IMR-90 (cell line): ENCODE results near the gene FARP1. TPM values are rescaled to one million over a fixed set of nuclear protein-coding genes. Genes with fewer than 3 reads are reported as not detected.

Experiments
- ATAC-seq: fragments of 200-7000 bp; cut with Tn5 transposase; 2 replicates; pipeline ENCODE4 v1.9.1; 2020; ENCODE audit warnings: low read depth, mild to moderate bottlenecking, moderate library complexity
- BruUV-seq: library from RNA; stranded (reverse); fragments of 400-500 nt; replicated peaks from 2 replicates; lab custom pipeline; 2021; lab: Mats Ljungman, UMichigan
- CTCF ChIA-PET: fragments of 300-600 bp; formaldehyde crosslinking; extraction: SDS; loops from one replicate; lab custom pipeline; 2021; ENCODE audit warnings: antibody characterized with exemption; lab: Yijun Ruan, JAX
- POLR2A ChIA-PET: fragments of 300-600 bp; sonication (Branson Sonifier 250); formaldehyde crosslinking; loops from one replicate; lab custom pipeline; 2022; ENCODE audit warnings: antibody characterized with exemption; ENCODE audit not compliant: unreplicated experiment; lab: Charles Lee
- DNase-seq: peaks from one replicate; pipeline ENCODE4 v3.0.0; 2013
- H2AFZ ChIP-seq: replicated peaks from 2 replicates; pipeline ENCODE3; 2013; ENCODE audit warnings: low read length, mild to moderate bottlenecking; ENCODE audit not compliant: poor library complexity
- H2AK5ac ChIP-seq: 2 replicates; pipeline ENCODE4 v1.6.1; 2013; ENCODE audit warnings: low read depth, low read length, inconsistent platforms
- H2AK9ac ChIP-seq: replicated peaks from 2 replicates; pipeline ENCODE3; 2013; ENCODE audit warnings: mild to moderate bottlenecking, low read depth, low read length, moderate library complexity; ENCODE audit not compliant: poor library complexity
- H2BK120ac ChIP-seq: 2 replicates; pipeline ENCODE4 v1.6.1; 2013; ENCODE audit warnings: low read depth, low read length, inconsistent platforms
- H2BK15ac ChIP-seq: 3 replicates; pipeline ENCODE4 v1.6.1; 2013; ENCODE audit warnings: low read depth, low read length, inconsistent platforms
- H2BK20ac ChIP-seq: 2 replicates; pipeline ENCODE4 v1.6.1; 2013; ENCODE audit warnings: low read depth, mild to moderate bottlenecking, inconsistent platforms, low read length, moderate library complexity
- H2BK5ac ChIP-seq: 2 replicates; pipeline ENCODE4 v1.6.1; 2013; ENCODE audit warnings: mild to moderate bottlenecking, low read depth, low read length, inconsistent platforms; ENCODE audit not compliant: poor library complexity, severe bottlenecking
- H3K14ac ChIP-seq: replicated peaks from 2 replicates; pipeline ENCODE4 v1.6.1; 2013; ENCODE audit warnings: low read depth, low read length, inconsistent platforms
- H3K18ac ChIP-seq: 2 replicates; pipeline ENCODE4 v1.6.1; 2013; ENCODE audit warnings: low read depth, low read length, control low read depth
- H3K23ac ChIP-seq: 2 replicates; pipeline ENCODE4 v1.6.1; 2013; ENCODE audit warnings: low read depth, low read length, inconsistent platforms
- H3K27ac ChIP-seq: 2 replicates; pipeline ENCODE4 v1.5.1; 2013; ENCODE audit warnings: mild to moderate bottlenecking, control low read depth, low read length; ENCODE audit not compliant: insufficient read depth
- H3K27me3 ChIP-seq: 2 replicates; pipeline ENCODE4 v1.6.1; 2013; ENCODE audit warnings: low read length; ENCODE audit not compliant: control insufficient read depth, insufficient read depth
- H3K36me3 ChIP-seq: 2 replicates; pipeline ENCODE4 v1.6.1; 2013; ENCODE audit warnings: low read length, mixed read lengths; ENCODE audit not compliant: control insufficient read depth, insufficient read depth
- H3K4ac ChIP-seq: 2 replicates; pipeline ENCODE4 v1.6.1; 2013; ENCODE audit warnings: low read depth, low read length, inconsistent platforms
- H3K4me1 ChIP-seq: 2 replicates; pipeline ENCODE4 v1.6.1; 2013; ENCODE audit warnings: low read length, mixed read lengths; ENCODE audit not compliant: control insufficient read depth, insufficient read depth
- H3K4me2 ChIP-seq: 2 replicates; pipeline ENCODE4 v1.6.1; 2013; ENCODE audit warnings: low read depth, mild to moderate bottlenecking, control low read depth, low read length, moderate library complexity
- H3K4me3 ChIP-seq: 2 replicates; pipeline ENCODE4 v1.5.1; 2013; ENCODE audit warnings: low read depth, mild to moderate bottlenecking, control low read depth, low read length, moderate library complexity; ENCODE audit not compliant: insufficient read depth
- H3K56ac ChIP-seq: 2 replicates; pipeline ENCODE4 v1.6.1; 2013; ENCODE audit warnings: low read length, inconsistent platforms; ENCODE audit not compliant: insufficient read depth; ENCODE audit errors: extremely low read depth
- H3K79me1 ChIP-seq, 2 experiments: 2 replicates each; pipeline ENCODE4 v1.6.1; 2013; ENCODE audit warnings: low read length in 2 of 2, inconsistent platforms in 1 of 2, low read depth in 1 of 2
- H3K9ac ChIP-seq: 2 replicates; pipeline ENCODE4 v1.6.1; 2013; ENCODE audit warnings: low read depth, low read length, control low read depth
- H3K9me1 ChIP-seq: 2 replicates; pipeline ENCODE4 v1.6.1; 2013; ENCODE audit warnings: low read length, inconsistent platforms; ENCODE audit not compliant: insufficient read depth
- H3K9me3 ChIP-seq: 2 replicates; pipeline ENCODE4 v1.6.1; 2013; ENCODE audit warnings: low read length; ENCODE audit not compliant: control insufficient read depth, insufficient read depth
- H4K20me1 ChIP-seq: 2 replicates; pipeline ENCODE4 v1.6.1; 2013; ENCODE audit warnings: low read length, inconsistent platforms; ENCODE audit not compliant: insufficient read depth
- H4K5ac ChIP-seq: 2 replicates; pipeline ENCODE4 v1.6.1; 2013; ENCODE audit warnings: mild to moderate bottlenecking, low read depth, low read length, control low read depth
- H4K8ac ChIP-seq, 2 experiments: 2 replicates each; pipeline ENCODE4 v1.6.1; 2013; ENCODE audit warnings: low read depth in 2 of 2, low read length in 2 of 2, control low read depth in 1 of 2, inconsistent platforms in 1 of 2
- H4K91ac ChIP-seq: 2 replicates; pipeline ENCODE4 v1.6.1; 2013; ENCODE audit warnings: low read depth, low read length, inconsistent platforms; ENCODE audit not compliant: insufficient read depth
- BHLHE40 ChIP-seq: fragments of 150-350 bp; IDR thresholded peaks from 2 replicates; pipeline ENCODE4 v1.6.1; 2016; ENCODE audit warnings: mild to moderate bottlenecking, low read depth, low read length
- CEBPB ChIP-seq: IDR thresholded peaks from 2 replicates; pipeline ENCODE4 v1.6.1; 2012; ENCODE audit warnings: low read depth, low read length, improper control_type of control experiment
- CHD1 ChIP-seq: IDR thresholded peaks from 2 replicates; pipeline ENCODE4 v1.6.1; 2012; ENCODE audit warnings: low read depth, low read length, improper control_type of control experiment
- FOS ChIP-seq: fragments of 150-350 bp; IDR thresholded peaks from 2 replicates; pipeline ENCODE4 v1.6.1; 2016; ENCODE audit warnings: low read depth, low read length
- MAFK ChIP-seq: IDR thresholded peaks from 2 replicates; pipeline ENCODE4 v1.6.1; 2012; ENCODE audit warnings: low read depth, low read length, improper control_type of control experiment
- POLR2A ChIP-seq: IDR thresholded peaks from 2 replicates; pipeline ENCODE4 v1.6.1; 2012; ENCODE audit warnings: mild to moderate bottlenecking, low read depth, low read length
- RAD21 ChIP-seq: IDR thresholded peaks from 2 replicates; pipeline ENCODE4 v1.6.1; 2012; ENCODE audit warnings: low read length, improper control_type of control experiment
- RCOR1 ChIP-seq: IDR thresholded peaks from 2 replicates; pipeline ENCODE4 v1.6.1; 2012; ENCODE audit warnings: mild to moderate bottlenecking, low read length, improper control_type of control experiment; ENCODE audit not compliant: insufficient replicate concordance
- SMC3 ChIP-seq: fragments of 150-350 bp; IDR thresholded peaks from 2 replicates; pipeline ENCODE4 v1.6.1; 2016; ENCODE audit warnings: low read depth, mild to moderate bottlenecking, antibody characterized with exemption, low read length, moderate library complexity
- USF2 ChIP-seq: fragments of 150-350 bp; IDR thresholded peaks from 2 replicates; pipeline ENCODE4 v1.6.1; 2017; ENCODE audit warnings: mild to moderate bottlenecking, antibody characterized with exemption, low read length, low read depth
- WGBS, 2 experiments: methylation state at CpG; one replicate each; pipeline versions ENCODE4 v1.1.5 to v1.1.7; 2013; ENCODE audit warnings: missing lambda C conversion rate in 2 of 2; ENCODE audit not compliant: insufficient read length in 1 of 2; ENCODE audit errors: extremely low coverage in 2 of 2; 5-methylcytosine and 5-hydroxymethylcytosine counted together
- dilution Hi-C: fragments of 300-500 bp; cut with HindIII; formaldehyde crosslinking; loops from one replicate; pipeline ENCODE4 v1.14.3; 2018; ENCODE audit warnings: low sequenced_read_pairs; ENCODE audit not compliant: unreplicated experiment
- in situ Hi-C: fragments of 300-500 bp; cut with MboI; formaldehyde crosslinking; loops from 3 replicates; pipeline ENCODE4 v1.14.3; 2019; ENCODE audit warnings: low sequenced_read_pairs, inconsistent platforms, mixed read lengths
- intact Hi-C: fragments of 100-400 bp; cut with micrococcal nuclease; formaldehyde crosslinking; loops from 2 replicates; pipeline ENCODE4 v1.10.0; 2022
- polyA plus RNA-seq, 3 experiments: library from polyadenylated mRNA; depleted of rRNA; stranded (reverse); fragments of >200 nt; gene quantifications; 2 replicates each; pipeline ENCODE4 v1.2.3, GENCODE V29; 2012; ENCODE audit warnings: low replicate concordance in 1 of 3
- total RNA-seq: library from RNA; depleted of rRNA; stranded (reverse); fragments of >200 nt; gene quantifications from 2 replicates; pipeline ENCODE4 v1.2.3, GENCODE V29; 2012

FARP1 gene
- total and polyA plus RNA-seq, 2 of the 4 experiments (the other 2 are of a cell fraction), result 39.6 to 57.0 TPM

- no peak for TF ChIP-seq USF2
Measured at GRCh38 chr13:98187155-98187964, 44.5 kb downstream of the FARP1 start (continued).

- H2BK20ac ChIP-seq, result no peak overlapping the region
- no TSS peak for BruUV-seq
- no peak overlapping the region for H3K27ac ChIP-seq
- H3K4me2 ChIP-seq, result no peak overlapping the region
- no peak overlapping the region for H4K8ac ChIP-seq
- H3K4me3 ChIP-seq, result no peak overlapping the region
- 0 out of 2 replicates have a peak overlapping the region, but pooled peaks have one; percentile 33 for H3K4ac ChIP-seq
- ChIA-PET POLR2A (no interaction called here), CTCF (no interaction called here)
- H3K36me3 ChIP-seq, result peaks cover 2% of the 10 kb centered on the region
- no peaks in the 10 kb centered on the region for H3K9me3 ChIP-seq
- H3K27me3 ChIP-seq, result no peaks in the 10 kb centered on the region
- 0 out of 2 replicates have a peak overlapping the region, but pooled peaks have one; percentile 20 for H3K18ac ChIP-seq
- H2AK9ac ChIP-seq, result no peak overlapping the region
- no peak for DNase-seq
- H4K5ac ChIP-seq, result peak overlapping the region; percentile 22; the same call in 1 of the 2 replicates
- H4K20me1 ChIP-seq, result peaks cover 47% of the 10 kb centered on the region
- peaks cover 39 to 76% of the 10 kb centered on the region in 2 experiments for H3K79me1 ChIP-seq
- H3K9ac ChIP-seq, result no peak overlapping the region
- 100% methylated on average over 3 of the region's 7 CpGs; no CpG with 5 or more reads in 1 of the 2 experiments for WGBS, 2 experiments
- ATAC-seq, result no peak
- dilution Hi-C loops, result no loop called here
- H4K91ac ChIP-seq, result peak overlapping the region; percentile 45
- H2BK120ac ChIP-seq, result no peak overlapping the region
- H3K23ac ChIP-seq, result peak overlapping the region; percentile 27; the same call in 1 of the 2 replicates
- H3K14ac ChIP-seq, result 0 out of 2 replicates have a peak overlapping the region, but pooled peaks have one; percentile 23
- peaks cover 26% of the 10 kb centered on the region for H3K4me1 ChIP-seq
- H2BK5ac ChIP-seq, result peak overlapping the region; percentile 33
- no peak overlapping the region for H3K56ac ChIP-seq
- no peak for TF ChIP-seq CHD1
- no peak for TF ChIP-seq CEBPB
- TF ChIP-seq MAFK, result no peak
- TF ChIP-seq RAD21, result no peak
- TF ChIP-seq RCOR1, result no peak
- TF ChIP-seq BHLHE40, result no peak
- no peak for TF ChIP-seq SMC3
- no peak for TF ChIP-seq FOS
- no peak for TF ChIP-seq POLR2A
- H2AK5ac ChIP-seq, result 0 out of 2 replicates have a peak overlapping the region, but pooled peaks have one; percentile 39
- H2AFZ ChIP-seq, result no peak overlapping the region
- in situ Hi-C loops, result no loop called here
- intact Hi-C loops, result no loop called here
- H2BK15ac ChIP-seq, result no peak overlapping the region
- H3K9me1 ChIP-seq, result peaks cover 27% of the 10 kb centered on the region
Measured at GRCh38 chr13:98187965-98188261, 45.0 kb downstream of the FARP1 start.
